Ovary (tissue), 3 donors: ENCODE measurements around the gene RARA.

Source experiments
- EP300 ChIP-seq: sonication (generic); formaldehyde crosslinking; IDR thresholded peaks from one replicate; pipeline ENCODE4 v1.6.1; 2017; ENCODE audit warnings: antibody characterized with exemption
- TF ChIP-seq, protein P1 (sequence below), 3 donors: fragments of 450-650 bp in 2 of 3; fragments of 200-600 bp in 1 of 3; IDR thresholded peaks; one replicate each; pipeline versions ENCODE4 v1.5.1 to v1.8.0; 2016 to 2022; ENCODE audit warnings: antibody characterized with exemption in 3 of 3, mild to moderate bottlenecking in 1 of 3
- donor health status: DM: no; HTN: no; CAD: no.

DNA sequence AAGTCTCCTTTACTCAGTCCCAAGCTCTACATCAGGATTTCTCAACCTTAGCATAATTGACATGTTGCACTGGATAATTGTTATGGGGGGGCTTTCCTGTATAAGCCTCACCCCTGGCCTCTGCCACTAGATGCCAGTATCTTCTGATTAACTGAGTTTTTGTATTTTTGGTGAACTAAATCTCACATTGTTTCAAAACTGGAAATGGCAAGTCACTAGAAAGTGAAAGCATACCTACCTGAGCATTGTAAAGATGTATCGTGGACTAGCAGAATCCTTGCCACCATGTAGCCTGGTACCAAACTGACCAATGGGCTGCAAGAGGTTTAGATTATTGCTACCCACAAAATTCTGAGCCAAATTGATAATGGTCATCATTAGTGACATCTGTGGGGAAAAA lies 93.7 kb downstream of the RARA start:
- TF ChIP-seq EP300 = no peak
- TF ChIP-seq, protein P1, sequence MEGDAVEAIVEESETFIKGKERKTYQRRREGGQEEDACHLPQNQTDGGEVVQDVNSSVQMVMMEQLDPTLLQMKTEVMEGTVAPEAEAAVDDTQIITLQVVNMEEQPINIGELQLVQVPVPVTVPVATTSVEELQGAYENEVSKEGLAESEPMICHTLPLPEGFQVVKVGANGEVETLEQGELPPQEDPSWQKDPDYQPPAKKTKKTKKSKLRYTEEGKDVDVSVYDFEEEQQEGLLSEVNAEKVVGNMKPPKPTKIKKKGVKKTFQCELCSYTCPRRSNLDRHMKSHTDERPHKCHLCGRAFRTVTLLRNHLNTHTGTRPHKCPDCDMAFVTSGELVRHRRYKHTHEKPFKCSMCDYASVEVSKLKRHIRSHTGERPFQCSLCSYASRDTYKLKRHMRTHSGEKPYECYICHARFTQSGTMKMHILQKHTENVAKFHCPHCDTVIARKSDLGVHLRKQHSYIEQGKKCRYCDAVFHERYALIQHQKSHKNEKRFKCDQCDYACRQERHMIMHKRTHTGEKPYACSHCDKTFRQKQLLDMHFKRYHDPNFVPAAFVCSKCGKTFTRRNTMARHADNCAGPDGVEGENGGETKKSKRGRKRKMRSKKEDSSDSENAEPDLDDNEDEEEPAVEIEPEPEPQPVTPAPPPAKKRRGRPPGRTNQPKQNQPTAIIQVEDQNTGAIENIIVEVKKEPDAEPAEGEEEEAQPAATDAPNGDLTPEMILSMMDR (IDR thresholded peaks at IDR 0.05) = no peak
